ENCODE data around the gene NME3. TPM values are rescaled to one million over a fixed set of nuclear protein-coding genes. Genes with fewer than 3 reads are reported as not detected.

The NME3 gene
- total and polyA plus RNA-seq, 9 of the 15 experiments (the other 6 are each of a cell fraction or from before 2014, with no cell fraction given), result 0.68 to 76.3 (median 11.5) TPM

DNA sequence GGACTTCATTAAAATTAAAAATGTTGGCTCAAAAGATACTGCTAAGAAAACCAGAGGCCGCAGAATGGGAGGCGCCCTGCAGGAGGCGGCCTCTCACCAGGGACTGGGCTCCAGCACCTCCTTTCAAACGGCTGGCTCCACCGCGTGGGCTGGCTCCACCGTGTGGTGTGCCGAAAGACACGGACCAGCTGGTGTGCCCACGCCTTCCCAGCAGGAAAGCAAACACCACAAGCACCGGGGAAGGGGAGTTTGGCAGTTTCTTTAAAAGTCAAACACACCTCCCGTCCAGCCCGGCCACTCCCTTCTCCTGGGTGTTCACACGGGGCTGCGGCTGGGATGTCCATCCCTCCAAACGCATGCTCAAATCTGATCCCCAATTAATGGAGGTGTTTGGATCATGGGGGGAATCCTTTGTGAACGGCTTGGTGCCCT, 41.4 kb upstream of the NME3 start (continued):
- TF ChIP-seq, protein P1, sequence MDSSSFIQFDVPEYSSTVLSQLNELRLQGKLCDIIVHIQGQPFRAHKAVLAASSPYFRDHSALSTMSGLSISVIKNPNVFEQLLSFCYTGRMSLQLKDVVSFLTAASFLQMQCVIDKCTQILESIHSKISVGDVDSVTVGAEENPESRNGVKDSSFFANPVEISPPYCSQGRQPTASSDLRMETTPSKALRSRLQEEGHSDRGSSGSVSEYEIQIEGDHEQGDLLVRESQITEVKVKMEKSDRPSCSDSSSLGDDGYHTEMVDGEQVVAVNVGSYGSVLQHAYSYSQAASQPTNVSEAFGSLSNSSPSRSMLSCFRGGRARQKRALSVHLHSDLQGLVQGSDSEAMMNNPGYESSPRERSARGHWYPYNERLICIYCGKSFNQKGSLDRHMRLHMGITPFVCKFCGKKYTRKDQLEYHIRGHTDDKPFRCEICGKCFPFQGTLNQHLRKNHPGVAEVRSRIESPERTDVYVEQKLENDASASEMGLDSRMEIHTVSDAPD (CRISPR knock-in tag; IDR thresholded peaks at IDR 0.05), result no peak
- TF ChIP-seq DDX20 (tag; IDR thresholded peaks at IDR 0.05; ENCODE audit: low read depth), result no peak
- no peak for TF ChIP-seq SMARCA4 (IDR thresholded peaks at IDR 0.05)
- TF ChIP-seq KLF10 (CRISPR knock-in tag; IDR thresholded peaks at IDR 0.05), result no peak
- TF ChIP-seq KLF6 (CRISPR knock-in tag; IDR thresholded peaks at IDR 0.05; ENCODE audit: borderline replicate concordance), result no peak
- TF ChIP-seq, protein P2, sequence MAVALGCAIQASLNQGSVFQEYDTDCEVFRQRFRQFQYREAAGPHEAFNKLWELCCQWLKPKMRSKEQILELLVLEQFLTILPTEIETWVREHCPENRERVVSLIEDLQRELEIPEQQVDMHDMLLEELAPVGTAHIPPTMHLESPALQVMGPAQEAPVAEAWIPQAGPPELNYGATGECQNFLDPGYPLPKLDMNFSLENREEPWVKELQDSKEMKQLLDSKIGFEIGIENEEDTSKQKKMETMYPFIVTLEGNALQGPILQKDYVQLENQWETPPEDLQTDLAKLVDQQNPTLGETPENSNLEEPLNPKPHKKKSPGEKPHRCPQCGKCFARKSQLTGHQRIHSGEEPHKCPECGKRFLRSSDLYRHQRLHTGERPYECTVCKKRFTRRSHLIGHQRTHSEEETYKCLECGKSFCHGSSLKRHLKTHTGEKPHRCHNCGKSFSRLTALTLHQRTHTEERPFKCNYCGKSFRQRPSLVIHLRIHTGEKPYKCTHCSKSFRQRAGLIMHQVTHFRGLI (CRISPR knock-in tag; IDR thresholded peaks at IDR 0.05), result no peak
- no peak for TF ChIP-seq ZZZ3 (IDR thresholded peaks at IDR 0.05)
- TF ChIP-seq SMAD2 (IDR thresholded peaks at IDR 0.05; ENCODE audit: low read depth, low read length), result no peak
- TF ChIP-seq, protein P3, sequence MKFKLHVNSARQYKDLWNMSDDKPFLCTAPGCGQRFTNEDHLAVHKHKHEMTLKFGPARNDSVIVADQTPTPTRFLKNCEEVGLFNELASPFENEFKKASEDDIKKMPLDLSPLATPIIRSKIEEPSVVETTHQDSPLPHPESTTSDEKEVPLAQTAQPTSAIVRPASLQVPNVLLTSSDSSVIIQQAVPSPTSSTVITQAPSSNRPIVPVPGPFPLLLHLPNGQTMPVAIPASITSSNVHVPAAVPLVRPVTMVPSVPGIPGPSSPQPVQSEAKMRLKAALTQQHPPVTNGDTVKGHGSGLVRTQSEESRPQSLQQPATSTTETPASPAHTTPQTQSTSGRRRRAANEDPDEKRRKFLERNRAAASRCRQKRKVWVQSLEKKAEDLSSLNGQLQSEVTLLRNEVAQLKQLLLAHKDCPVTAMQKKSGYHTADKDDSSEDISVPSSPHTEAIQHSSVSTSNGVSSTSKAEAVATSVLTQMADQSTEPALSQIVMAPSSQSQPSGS (CRISPR knock-in tag; IDR thresholded peaks at IDR 0.05), result no peak
- TF ChIP-seq, protein P4, sequence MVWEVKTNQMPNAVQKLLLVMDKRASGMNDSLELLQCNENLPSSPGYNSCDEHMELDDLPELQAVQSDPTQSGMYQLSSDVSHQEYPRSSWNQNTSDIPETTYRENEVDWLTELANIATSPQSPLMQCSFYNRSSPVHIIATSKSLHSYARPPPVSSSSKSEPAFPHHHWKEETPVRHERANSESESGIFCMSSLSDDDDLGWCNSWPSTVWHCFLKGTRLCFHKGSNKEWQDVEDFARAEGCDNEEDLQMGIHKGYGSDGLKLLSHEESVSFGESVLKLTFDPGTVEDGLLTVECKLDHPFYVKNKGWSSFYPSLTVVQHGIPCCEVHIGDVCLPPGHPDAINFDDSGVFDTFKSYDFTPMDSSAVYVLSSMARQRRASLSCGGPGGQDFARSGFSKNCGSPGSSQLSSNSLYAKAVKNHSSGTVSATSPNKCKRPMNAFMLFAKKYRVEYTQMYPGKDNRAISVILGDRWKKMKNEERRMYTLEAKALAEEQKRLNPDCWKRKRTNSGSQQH (CRISPR knock-in tag; IDR thresholded peaks at IDR 0.05), result no peak
- TF ChIP-seq, protein P5, sequence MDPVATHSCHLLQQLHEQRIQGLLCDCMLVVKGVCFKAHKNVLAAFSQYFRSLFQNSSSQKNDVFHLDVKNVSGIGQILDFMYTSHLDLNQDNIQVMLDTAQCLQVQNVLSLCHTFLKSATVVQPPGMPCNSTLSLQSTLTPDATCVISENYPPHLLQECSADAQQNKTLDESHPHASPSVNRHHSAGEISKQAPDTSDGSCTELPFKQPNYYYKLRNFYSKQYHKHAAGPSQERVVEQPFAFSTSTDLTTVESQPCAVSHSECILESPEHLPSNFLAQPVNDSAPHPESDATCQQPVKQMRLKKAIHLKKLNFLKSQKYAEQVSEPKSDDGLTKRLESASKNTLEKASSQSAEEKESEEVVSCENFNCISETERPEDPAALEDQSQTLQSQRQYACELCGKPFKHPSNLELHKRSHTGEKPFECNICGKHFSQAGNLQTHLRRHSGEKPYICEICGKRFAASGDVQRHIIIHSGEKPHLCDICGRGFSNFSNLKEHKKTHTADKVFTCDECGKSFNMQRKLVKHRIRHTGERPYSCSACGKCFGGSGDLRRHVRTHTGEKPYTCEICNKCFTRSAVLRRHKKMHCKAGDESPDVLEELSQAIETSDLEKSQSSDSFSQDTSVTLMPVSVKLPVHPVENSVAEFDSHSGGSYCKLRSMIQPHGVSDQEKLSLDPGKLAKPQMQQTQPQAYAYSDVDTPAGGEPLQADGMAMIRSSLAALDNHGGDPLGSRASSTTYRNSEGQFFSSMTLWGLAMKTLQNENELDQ (CRISPR knock-in tag; IDR thresholded peaks at IDR 0.05; ENCODE audit: borderline replicate concordance), result no peak
- no peak for TF ChIP-seq GABPA (tag; conservative IDR thresholded peaks at IDR 0.05; ENCODE audit: low read depth)
- TF ChIP-seq NFATC3 (IDR thresholded peaks at IDR 0.05), result no peak
- TF ChIP-seq NR2F6 (CRISPR knock-in tag; IDR thresholded peaks at IDR 0.05), result no peak
- no peak for TF ChIP-seq HNRNPK (IDR thresholded peaks at IDR 0.05; ENCODE audit: low read depth, low read length, poor library complexity, severe bottlenecking)
- TF ChIP-seq ZNF212 (CRISPR knock-in tag; IDR thresholded peaks at IDR 0.05), result no peak
- TF ChIP-seq, protein P6, sequence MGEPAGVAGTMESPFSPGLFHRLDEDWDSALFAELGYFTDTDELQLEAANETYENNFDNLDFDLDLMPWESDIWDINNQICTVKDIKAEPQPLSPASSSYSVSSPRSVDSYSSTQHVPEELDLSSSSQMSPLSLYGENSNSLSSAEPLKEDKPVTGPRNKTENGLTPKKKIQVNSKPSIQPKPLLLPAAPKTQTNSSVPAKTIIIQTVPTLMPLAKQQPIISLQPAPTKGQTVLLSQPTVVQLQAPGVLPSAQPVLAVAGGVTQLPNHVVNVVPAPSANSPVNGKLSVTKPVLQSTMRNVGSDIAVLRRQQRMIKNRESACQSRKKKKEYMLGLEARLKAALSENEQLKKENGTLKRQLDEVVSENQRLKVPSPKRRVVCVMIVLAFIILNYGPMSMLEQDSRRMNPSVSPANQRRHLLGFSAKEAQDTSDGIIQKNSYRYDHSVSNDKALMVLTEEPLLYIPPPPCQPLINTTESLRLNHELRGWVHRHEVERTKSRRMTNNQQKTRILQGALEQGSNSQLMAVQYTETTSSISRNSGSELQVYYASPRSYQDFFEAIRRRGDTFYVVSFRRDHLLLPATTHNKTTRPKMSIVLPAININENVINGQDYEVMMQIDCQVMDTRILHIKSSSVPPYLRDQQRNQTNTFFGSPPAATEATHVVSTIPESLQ (CRISPR knock-in tag; IDR thresholded peaks at IDR 0.05), result no peak
